OCI-LY1 (cell line): ENCODE measurements around the gene HSD3B2.

Source experiments
- H2AFZ ChIP-seq: fragments of 200-600 bp; sonication (generic), shearing (Covaris generic); 2 replicates; pipeline ENCODE4 v1.6.0; 2014; ENCODE audit warnings: antibody characterized with exemption, mild to moderate bottlenecking, low read length
- H3F3A ChIP-seq: fragments of 200-600 bp; sonication (generic), shearing (Covaris generic); 2 replicates; pipeline ENCODE4 v1.6.0; 2014; ENCODE audit warnings: mild to moderate bottlenecking, antibody characterized with exemption, low read length, moderate library complexity; ENCODE audit not compliant: insufficient read depth
- H3K27ac ChIP-seq: fragments of 200-600 bp; sonication (generic); 2 replicates; pipeline ENCODE4 v1.5.1; 2014; ENCODE audit warnings: low read length, mixed run types, mild to moderate bottlenecking, low read depth; ENCODE audit not compliant: poor library complexity, severe bottlenecking
- H3K27me3 ChIP-seq: fragments of 200-600 bp; sonication (generic); 2 replicates; pipeline ENCODE4 v1.6.0; 2014; ENCODE audit warnings: antibody characterized with exemption, mild to moderate bottlenecking, low read length, moderate library complexity; ENCODE audit not compliant: insufficient read depth
- H3K36me3 ChIP-seq: fragments of 200-600 bp; sonication (generic); 2 replicates; pipeline ENCODE4 v1.6.1; 2014; ENCODE audit warnings: mild to moderate bottlenecking, antibody characterized with exemption, low read length, moderate library complexity, mixed read lengths; ENCODE audit not compliant: insufficient read depth
- H3K4me1 ChIP-seq: fragments of 200-600 bp; sonication (generic); 2 replicates; pipeline ENCODE4 v1.5.1; 2014; ENCODE audit warnings: mild to moderate bottlenecking, low read length, moderate library complexity; ENCODE audit not compliant: insufficient read depth, severe bottlenecking
- H3K4me2 ChIP-seq: fragments of 200-600 bp; sonication (generic), shearing (Covaris generic); 2 replicates; pipeline ENCODE4 v1.6.1; 2014; ENCODE audit warnings: low read length
- H3K4me3 ChIP-seq: fragments of 200-600 bp; sonication (generic); 2 replicates; pipeline ENCODE4 v1.5.1; 2014; ENCODE audit warnings: low read length, low read depth, mild to moderate bottlenecking, mixed read lengths; ENCODE audit not compliant: poor library complexity, severe bottlenecking
- H3K79me2 ChIP-seq: fragments of 200-600 bp; shearing (Covaris generic); 2 replicates; pipeline ENCODE4 v1.6.1; 2016; ENCODE audit warnings: mixed run types, low read length, mixed read lengths; ENCODE audit not compliant: insufficient read depth
- H3K9ac ChIP-seq: fragments of 200-600 bp; sonication (generic), shearing (Covaris generic); 2 replicates; pipeline ENCODE4 v1.6.1; 2014; ENCODE audit warnings: mild to moderate bottlenecking, low read length, mixed read lengths
- H3K9me2 ChIP-seq: fragments of 200-600 bp; sonication (generic), shearing (Covaris generic); 2 replicates; pipeline ENCODE4 v1.6.1; 2014; ENCODE audit warnings: low read depth, mild to moderate bottlenecking, low read length, mixed read lengths
- H3K9me3 ChIP-seq: fragments of 200-600 bp; shearing (Covaris generic); 2 replicates; pipeline ENCODE4 v1.6.1; 2014; ENCODE audit warnings: low read length, mixed read lengths
- H4K20me1 ChIP-seq: fragments of 200-600 bp; sonication (generic), shearing (Covaris generic); 2 replicates; pipeline ENCODE4 v1.6.0; 2016; ENCODE audit warnings: mild to moderate bottlenecking, low read length; ENCODE audit not compliant: insufficient read depth
- CTCF ChIP-seq: fragments of 200-600 bp; sonication (generic), shearing (Covaris generic); IDR thresholded peaks from 2 replicates; pipeline ENCODE4 v1.5.1; 2017; ENCODE audit warnings: mild to moderate bottlenecking, antibody characterized with exemption, low read length, moderate library complexity, mixed read lengths
- EZH2 ChIP-seq: fragments of 200-600 bp; sonication (generic), shearing (Covaris generic); IDR thresholded peaks from 2 replicates; pipeline ENCODE4 v1.8.0; 2017; ENCODE audit warnings: borderline replicate concordance, mixed run types, mild to moderate bottlenecking, antibody characterized with exemption, low read length, moderate library complexity, mixed read lengths

HSD3B2 gene

DNA sequence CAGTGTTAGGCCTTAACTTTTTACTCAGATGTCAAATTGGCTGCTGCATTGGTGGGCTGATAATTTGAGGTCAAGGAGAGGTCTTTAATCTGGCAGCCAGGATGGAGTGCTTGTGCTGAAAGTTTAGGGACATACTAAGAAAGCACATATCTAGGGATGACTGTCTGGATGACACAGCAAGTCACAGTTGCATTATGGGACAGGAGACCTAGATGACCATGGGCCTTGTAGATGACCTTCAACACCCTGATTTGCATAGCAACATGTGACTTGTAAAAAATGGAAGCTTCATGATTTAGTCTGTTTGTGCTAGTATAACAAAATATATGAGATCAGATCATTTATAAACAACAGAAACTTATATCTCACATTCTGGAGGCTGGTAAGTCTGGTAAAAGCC lies 18.0 kb upstream of the HSD3B2 start:
- Histone ChIP-seq H2AFZ (no peak overlapping the region), H3K9me2 (no peaks in the 10 kb centered on the region), H3K4me3 (no peak overlapping the region), H3K27ac (no peak overlapping the region), H3K27me3 (no peaks in the 10 kb centered on the region), H3K9me3 (no peaks in the 10 kb centered on the region), H3F3A (no peaks in the 10 kb centered on the region), H3K36me3 (no peaks in the 10 kb centered on the region), H4K20me1 (no peaks in the 10 kb centered on the region), H3K4me2 (no peak overlapping the region), H3K4me1 (no peaks in the 10 kb centered on the region), H3K79me2 (no peaks in the 10 kb centered on the region), H3K9ac (no peak overlapping the region)
- TF ChIP-seq CTCF, result no peak
- no peak for TF ChIP-seq EZH2

DNA sequence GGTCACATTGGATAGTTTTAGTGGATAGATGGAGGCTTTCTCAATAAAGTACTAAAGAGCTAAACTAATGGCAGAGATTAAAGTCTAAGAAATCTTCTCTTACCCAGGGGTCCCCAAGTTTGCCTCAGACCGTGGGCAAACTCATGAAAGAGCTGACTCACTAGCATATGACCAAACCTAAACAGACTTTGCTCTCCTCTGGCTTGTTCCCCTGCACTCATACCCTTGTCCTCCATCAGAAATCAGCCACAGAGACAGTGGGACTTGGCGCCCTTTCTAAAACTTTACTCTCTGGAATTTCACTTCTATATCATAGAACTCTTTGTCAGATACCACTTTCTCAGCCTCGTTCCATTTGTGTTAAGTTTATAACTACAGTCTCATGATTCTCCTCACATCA lies 17.0 kb upstream of the HSD3B2 start:
- no peaks in the 10 kb centered on the region for H3K9me3 ChIP-seq
- H3K4me3 ChIP-seq, result no peak overlapping the region
- no peaks in the 10 kb centered on the region for H3K79me2 ChIP-seq
- no peaks in the 10 kb centered on the region for H3K27me3 ChIP-seq
- H3K4me2 ChIP-seq, result no peak overlapping the region
- no peaks in the 10 kb centered on the region for H3F3A ChIP-seq
- H3K9ac ChIP-seq, result no peak overlapping the region
- no peaks in the 10 kb centered on the region for H3K36me3 ChIP-seq
- TF ChIP-seq CTCF, result no peak
- TF ChIP-seq EZH2, result no peak
- no peaks in the 10 kb centered on the region for H3K9me2 ChIP-seq
- H4K20me1 ChIP-seq, result no peaks in the 10 kb centered on the region
- H3K27ac ChIP-seq, result no peak overlapping the region
- H3K4me1 ChIP-seq, result no peaks in the 10 kb centered on the region
- no peak overlapping the region for H2AFZ ChIP-seq

- no peaks in the 10 kb centered on the region for H3K9me2 ChIP-seq
- TF ChIP-seq EZH2 (no peak), CTCF (no peak)
- no peak overlapping the region for H3K4me3 ChIP-seq
- no peaks in the 10 kb centered on the region for H3K27me3 ChIP-seq
- no peak overlapping the region for H3K9ac ChIP-seq
- no peaks in the 10 kb centered on the region for H4K20me1 ChIP-seq
- no peaks in the 10 kb centered on the region for H3K79me2 ChIP-seq
- H3F3A ChIP-seq, result no peaks in the 10 kb centered on the region
- no peaks in the 10 kb centered on the region for H3K9me3 ChIP-seq
- H3K4me2 ChIP-seq, result no peak overlapping the region
- H3K27ac ChIP-seq, result no peak overlapping the region
- H3K36me3 ChIP-seq, result no peaks in the 10 kb centered on the region
- H2AFZ ChIP-seq, result no peak overlapping the region
- H3K4me1 ChIP-seq, result no peaks in the 10 kb centered on the region
Measured at GRCh38 chr1:119404736-119405135, 10.2 kb upstream of the HSD3B2 start.
